Ishikawa (cell line): ENCODE results near the gene RHBDF2.

ENCODE experiments used
- CREB1 ChIP-seq: IDR thresholded peaks from 2 replicates; pipeline ENCODE4 v1.6.1; 2012; ENCODE audit warnings: low read depth
- FOXM1 ChIP-seq: IDR thresholded peaks from 2 replicates; pipeline ENCODE4 v1.6.1; 2012; ENCODE audit warnings: low read depth, borderline replicate concordance
- MAX ChIP-seq: IDR thresholded peaks from 2 replicates; pipeline ENCODE4 v1.6.1; 2012
- NFIC ChIP-seq: IDR thresholded peaks from 2 replicates; pipeline ENCODE4 v1.6.1; 2012
- RAD21 ChIP-seq: IDR thresholded peaks from 2 replicates; pipeline ENCODE4 v1.6.1; 2012; ENCODE audit warnings: low read depth
- TAF1 ChIP-seq: IDR thresholded peaks from 2 replicates; pipeline ENCODE4 v1.6.1; 2012; ENCODE audit warnings: low read depth, mild to moderate bottlenecking
- TCF12 ChIP-seq: IDR thresholded peaks from 2 replicates; pipeline ENCODE4 v1.6.1; 2012; ENCODE audit warnings: low read depth
- TEAD4 ChIP-seq: IDR thresholded peaks from 2 replicates; pipeline ENCODE4 v1.6.1; 2012
- YY1 ChIP-seq: IDR thresholded peaks from 2 replicates; pipeline ENCODE4 v1.6.1; 2012; ENCODE audit warnings: low read depth
- TF ChIP-seq, protein P1 (sequence below): IDR thresholded peaks from 2 replicates; pipeline ENCODE4 v1.6.1; 2012; ENCODE audit warnings: low read depth, mild to moderate bottlenecking
- TF ChIP-seq, protein P2 (sequence below): IDR thresholded peaks from 2 replicates; pipeline ENCODE4 v1.6.1; 2012

- TF ChIP-seq, protein P1, sequence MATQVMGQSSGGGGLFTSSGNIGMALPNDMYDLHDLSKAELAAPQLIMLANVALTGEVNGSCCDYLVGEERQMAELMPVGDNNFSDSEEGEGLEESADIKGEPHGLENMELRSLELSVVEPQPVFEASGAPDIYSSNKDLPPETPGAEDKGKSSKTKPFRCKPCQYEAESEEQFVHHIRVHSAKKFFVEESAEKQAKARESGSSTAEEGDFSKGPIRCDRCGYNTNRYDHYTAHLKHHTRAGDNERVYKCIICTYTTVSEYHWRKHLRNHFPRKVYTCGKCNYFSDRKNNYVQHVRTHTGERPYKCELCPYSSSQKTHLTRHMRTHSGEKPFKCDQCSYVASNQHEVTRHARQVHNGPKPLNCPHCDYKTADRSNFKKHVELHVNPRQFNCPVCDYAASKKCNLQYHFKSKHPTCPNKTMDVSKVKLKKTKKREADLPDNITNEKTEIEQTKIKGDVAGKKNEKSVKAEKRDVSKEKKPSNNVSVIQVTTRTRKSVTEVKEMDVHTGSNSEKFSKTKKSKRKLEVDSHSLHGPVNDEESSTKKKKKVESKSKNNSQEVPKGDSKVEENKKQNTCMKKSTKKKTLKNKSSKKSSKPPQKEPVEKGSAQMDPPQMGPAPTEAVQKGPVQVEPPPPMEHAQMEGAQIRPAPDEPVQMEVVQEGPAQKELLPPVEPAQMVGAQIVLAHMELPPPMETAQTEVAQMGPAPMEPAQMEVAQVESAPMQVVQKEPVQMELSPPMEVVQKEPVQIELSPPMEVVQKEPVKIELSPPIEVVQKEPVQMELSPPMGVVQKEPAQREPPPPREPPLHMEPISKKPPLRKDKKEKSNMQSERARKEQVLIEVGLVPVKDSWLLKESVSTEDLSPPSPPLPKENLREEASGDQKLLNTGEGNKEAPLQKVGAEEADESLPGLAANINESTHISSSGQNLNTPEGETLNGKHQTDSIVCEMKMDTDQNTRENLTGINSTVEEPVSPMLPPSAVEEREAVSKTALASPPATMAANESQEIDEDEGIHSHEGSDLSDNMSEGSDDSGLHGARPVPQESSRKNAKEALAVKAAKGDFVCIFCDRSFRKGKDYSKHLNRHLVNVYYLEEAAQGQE, result no peak
- TF ChIP-seq MAX (no peak), TAF1 (no peak), FOXM1 (no peak), CREB1 (no peak), RAD21 (no peak), YY1 (no peak), TEAD4 (no peak), TCF12 (no peak), NFIC (no peak)
- TF ChIP-seq, protein P2, sequence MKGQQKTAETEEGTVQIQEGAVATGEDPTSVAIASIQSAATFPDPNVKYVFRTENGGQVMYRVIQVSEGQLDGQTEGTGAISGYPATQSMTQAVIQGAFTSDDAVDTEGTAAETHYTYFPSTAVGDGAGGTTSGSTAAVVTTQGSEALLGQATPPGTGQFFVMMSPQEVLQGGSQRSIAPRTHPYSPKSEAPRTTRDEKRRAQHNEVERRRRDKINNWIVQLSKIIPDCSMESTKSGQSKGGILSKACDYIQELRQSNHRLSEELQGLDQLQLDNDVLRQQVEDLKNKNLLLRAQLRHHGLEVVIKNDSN, result no peak
Measured at GRCh38 chr17:76547642-76548202, 46.5 kb upstream of the RHBDF2 start.
